Right kidney (tissue), 1 donor: ENCODE data around the gene ITGAE.

Experiments
- DNase-seq: peaks from one replicate; pipeline ENCODE4 v3.0.0-alpha.2; 2016

Gene ITGAE

GRCh38 chr17:3818786-3819185, 17.8 kb upstream of the ITGAE start:
- no peak for DNase-seq

- no peak for DNase-seq
These were observed 17.0 kb upstream of the ITGAE start for GRCh38 chr17:3817851-3818605.

DNA sequence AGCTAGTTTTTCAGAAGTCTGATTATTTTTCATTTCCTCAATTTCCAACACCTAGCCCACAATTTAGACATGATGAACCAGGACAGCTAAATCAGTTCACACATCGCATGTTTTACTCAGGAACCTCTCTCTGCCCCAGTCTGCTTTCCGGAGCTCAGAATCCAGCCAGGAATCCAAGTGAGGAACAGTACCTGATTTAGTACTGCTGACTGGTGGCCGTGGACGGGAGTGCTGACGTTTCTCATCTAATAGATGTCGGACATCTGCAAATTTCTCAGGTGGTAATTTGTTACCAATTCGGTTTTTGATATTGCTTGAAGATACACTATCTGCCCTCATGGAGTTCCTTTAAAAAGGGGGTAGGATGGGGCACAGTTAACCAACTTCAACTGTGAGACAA, 14.9 kb upstream of the ITGAE start:
- DNase-seq: no peak

GRCh38 chr17:3815122-3815521, 14.1 kb upstream of the ITGAE start:
- no peak for DNase-seq

- DNase-seq: no peak
These were observed 13.4 kb upstream of the ITGAE start for GRCh38 chr17:3814361-3814760.

DNA sequence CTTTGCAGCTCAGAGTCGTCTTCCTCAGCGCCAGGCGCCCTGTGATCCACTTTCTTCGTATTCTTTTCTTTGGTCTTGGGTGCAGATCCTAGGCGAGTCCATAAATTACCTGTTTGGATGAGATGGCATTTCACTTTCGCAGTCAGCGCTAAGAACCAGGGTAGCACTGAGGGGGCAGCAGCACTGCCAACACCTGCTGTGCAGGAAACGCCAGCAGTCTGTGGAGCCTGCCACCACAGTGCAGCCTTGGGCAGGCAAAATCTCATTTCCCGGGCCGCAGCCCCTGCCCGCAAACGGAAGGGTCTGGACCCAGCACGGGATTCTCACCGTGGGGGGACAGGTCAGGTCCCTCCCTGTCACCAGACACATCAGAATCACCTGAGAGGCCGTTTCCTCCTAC, 12.2 kb upstream of the ITGAE start:
- no peak for DNase-seq

GRCh38 chr17:3812771-3813170, 11.8 kb upstream of the ITGAE start:
- no peak for DNase-seq

DNA sequence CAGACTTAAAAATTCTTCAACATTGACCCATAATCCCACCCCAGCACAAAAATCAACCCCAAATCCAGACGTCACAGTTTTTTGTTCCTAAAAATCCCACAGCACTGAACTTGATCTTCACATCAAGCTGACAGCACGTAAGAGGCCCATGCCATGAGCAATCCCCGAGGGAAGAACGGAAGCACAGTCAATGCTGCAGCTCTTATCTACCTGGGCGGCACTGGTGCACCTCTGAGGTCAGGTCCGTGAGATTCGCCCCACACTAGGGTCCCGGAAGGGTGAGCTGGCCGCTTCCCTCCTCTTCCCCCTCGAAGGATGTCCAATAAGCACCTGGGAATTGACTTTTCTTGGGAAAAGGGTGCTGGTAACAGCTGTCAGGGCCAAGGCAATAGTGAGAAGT, 11.3 kb upstream of the ITGAE start:
- DNase-seq: no peak

DNA sequence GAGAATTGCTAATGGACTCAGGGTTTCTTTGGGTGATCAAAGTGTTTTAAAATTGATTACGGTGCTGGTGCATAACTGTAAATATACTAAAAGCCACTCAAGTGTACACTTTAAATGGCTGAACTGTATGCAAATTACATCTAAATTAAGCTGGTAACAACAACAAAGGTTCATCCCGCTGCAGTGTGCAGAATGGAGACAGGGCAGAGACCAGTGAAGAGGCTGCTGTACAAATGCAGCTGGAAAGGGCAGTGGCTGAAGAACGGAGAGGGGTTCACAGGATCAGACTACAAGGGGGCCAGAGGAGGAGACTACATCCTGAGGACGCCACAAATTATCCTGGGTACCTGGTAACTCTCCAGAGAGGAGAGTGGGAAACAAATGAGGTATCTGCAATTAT, 9.0 kb upstream of the ITGAE start:
- no peak for DNase-seq

GRCh38 chr17:3809135-3809534, 8.1 kb upstream of the ITGAE start:
- no peak for DNase-seq

DNA sequence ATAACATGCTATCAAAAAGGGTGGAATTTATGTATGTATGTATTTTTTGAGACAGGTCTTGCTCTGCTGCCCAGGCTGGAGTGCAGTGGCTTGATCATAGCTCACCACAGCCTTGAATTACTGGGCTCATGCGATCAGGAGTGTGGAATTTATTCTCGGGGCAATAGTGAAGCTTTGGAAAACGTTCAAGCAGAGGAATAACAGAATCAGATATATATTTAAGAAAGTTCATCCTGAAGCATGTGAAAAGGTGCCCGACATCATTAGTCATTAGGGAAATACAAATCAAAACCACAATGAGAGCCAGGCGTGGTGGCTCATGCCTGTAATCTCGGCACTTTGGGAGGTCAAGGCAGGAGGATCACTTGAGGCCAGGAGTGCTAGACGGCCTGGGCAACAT, 7.7 kb upstream of the ITGAE start:
- no peak for DNase-seq

- no peak for DNase-seq
These were observed 4.6 kb upstream of the ITGAE start for GRCh38 chr17:3805581-3805980.

DNA sequence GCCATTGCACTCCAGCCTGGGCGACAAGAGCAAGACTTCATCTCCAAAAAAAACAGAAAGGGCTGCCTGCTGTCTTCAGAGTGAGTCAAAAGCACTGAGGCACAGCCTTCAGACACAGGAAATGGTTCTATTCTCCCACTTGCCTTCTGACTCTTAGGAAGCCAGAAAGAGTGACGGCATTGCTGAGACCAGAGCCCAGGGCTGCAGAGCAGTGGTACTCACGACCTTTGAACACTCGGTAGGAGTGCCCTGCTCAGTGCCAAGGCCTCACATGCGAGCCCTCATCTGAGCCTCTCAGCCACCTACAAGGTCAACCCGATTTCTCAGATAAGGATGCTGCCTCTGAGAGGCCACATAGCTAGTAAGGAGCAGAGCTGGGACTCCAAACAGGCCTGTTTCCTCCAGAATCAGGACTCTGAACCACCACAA, 3.5 kb upstream of the ITGAE start:
- DNase-seq: no peak

DNA sequence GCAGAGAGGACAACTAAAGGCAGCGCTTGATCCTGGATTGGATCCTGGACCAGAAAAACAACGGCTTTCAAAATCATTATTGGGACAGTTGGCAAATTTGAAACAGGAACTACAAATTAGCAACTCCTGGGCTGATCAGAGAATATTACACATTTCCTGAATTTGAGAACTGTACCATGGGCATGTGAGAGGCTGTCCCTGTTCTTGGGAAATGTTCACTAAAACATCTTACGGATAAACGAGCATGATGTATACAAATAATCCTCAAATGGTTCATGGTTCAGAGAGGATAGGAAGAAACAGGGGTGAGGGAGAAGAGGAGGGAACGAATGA, 2.3 kb upstream of the ITGAE start:
- DNase-seq: no peak

GRCh38 chr17:3802461-3803307, 1.7 kb upstream of the ITGAE start:
- DNase-seq: no peak

DNA sequence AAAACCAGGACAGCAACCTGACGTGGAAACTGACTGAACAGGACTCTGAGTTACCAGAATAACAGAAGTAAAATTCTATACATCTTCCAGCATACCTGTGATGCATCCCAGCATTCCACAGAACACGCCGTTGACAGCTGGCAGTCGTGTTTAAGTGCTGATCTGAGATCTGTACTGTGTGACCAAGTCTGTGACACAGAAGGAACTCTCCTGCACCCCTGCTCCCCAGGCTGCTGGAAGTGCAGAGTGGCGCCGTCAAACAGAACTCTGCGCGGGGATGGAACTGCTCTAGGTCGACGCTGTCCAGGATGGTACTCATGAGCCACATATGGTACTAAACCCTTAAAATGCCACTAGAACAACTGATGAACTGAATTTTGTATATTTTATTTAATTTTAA, 804 bp upstream of the ITGAE start:
- DNase-seq: no peak

GRCh38 chr17:3801347-3801746, 359 bp upstream of the ITGAE start:
- DNase-seq: no peak

- no peak for DNase-seq
These were observed 1.6 kb downstream of the ITGAE start for GRCh38 chr17:3799181-3799945.

- DNase-seq: no peak
These were observed 2.5 kb downstream of the ITGAE start for GRCh38 chr17:3798273-3799180.

- DNase-seq: no peak
These were observed 4.2 kb downstream of the ITGAE start for GRCh38 chr17:3796822-3797170.

DNA sequence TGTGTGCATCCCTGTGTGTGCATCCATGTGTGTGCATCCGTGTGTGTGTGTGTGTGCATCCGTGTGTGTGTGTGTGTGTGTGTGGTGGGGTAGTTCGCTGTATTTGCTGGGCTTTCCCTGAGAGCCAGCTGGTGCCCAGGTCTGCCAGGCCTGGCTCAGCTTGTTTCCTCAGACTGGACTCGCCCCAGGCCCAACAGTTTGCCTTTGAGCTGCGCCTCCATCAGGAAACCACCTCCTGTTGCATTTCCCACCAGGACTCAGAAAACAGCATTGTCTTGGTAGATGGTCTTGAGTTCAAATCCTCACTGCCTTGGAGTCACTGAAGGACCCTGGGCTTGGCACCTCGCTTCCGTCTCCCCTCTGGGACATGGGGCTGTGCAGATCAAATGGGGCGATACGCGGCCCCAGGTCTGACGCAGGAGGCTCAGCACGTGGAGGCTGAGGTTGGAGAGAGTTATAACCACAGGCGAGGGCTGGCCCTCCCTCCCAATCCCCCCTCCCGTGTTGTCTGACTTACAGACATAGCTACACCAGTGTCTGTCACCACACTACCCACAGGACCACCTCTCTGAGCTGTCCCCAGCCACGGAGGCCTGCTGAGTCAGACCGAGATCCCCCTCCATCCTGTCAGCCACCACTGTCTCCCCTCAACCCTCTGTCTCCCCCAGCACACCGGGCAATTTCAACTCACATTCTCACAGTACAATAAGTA, 4.7 kb downstream of the ITGAE start:
- DNase-seq: no peak
